HG03108 (cell line): ENCODE results near the gene EHF.
A peak's percentile ranks its signal among the peaks of the same experiment; 100 is the strongest.
"Not testable (repeated sequence)": the region's sequence is repeated elsewhere in the genome, so short reads cannot be mapped to it uniquely, and the experiment has no call there.

Experiments
- ATAC-seq: cut with Tn5 transposase; IDR thresholded peaks from one replicate; pipeline ENCODE4 v1.9.1; 2021; ENCODE audit warnings: moderate library complexity; ENCODE audit not compliant: unreplicated experiment

Gene EHF

DNA sequence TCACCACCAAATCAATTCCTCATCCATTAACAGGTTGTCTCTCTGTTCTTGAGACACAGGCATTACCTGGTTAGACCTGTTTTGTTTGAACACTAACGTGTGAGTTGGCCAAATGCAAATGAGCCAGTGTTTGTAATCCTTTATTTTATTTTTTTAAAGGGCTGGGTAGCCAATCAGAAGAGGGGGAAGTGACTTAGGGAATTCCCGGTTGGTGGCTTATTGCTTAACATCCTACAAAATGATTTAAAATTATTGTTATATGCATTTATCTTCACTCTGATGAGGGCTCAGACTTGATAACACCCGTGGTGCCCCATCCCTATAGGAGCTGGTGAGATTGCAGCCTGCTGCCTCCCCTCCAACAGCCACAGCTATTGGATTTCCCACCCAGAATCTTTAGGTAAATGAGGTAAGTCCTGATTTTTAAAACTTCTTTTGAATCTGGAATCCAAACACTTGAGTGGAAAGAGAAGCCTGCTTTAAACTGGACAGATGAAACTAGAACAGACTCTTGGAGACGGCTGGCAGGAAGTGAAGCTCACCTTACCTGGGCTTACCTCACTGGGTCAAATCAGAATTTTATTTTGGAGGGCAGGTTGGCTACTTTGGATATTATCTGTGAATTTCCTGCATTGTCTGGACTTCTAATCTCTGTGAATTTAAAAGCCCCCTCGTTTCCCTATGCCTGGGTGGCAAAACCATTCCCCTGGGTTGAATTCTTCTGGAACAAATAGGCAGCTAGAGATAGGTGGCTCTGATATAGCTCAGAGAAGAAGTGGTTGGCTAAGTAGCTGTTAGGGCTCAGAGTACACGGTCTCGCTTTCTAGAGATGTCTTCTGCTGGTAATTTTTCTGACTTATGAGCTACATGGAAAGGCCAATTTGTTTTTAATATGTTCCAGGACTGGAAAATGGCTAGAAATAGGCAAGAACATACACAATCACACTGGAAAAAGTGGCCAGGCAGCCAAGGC is at the start of gene EHF:
EHF (plus strand) TSS at position 274 of the 973 bp plus-strand sequence. CDS start 21,538 bp downstream, outside the sequence.
- ATAC-seq, result no peak

DNA sequence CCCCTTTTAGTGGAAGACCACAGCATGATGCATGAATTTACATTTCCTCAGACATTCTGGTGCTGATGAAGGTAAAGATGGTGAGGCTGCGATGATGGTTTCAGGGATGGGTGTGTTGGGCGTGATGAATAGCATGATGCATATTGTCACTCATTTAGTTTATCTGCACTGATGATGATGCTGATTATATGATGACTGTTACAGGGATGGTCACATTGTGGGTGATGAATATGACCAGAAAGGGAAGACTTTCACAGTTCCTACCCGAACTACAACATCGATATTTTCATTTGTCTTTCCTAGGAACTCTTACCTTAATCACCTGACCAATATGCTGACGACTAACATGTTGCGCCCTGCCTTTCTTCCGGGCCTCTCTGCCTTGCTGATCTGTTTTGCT is 47.4 kb upstream of the EHF start:
- no peak for ATAC-seq

- ATAC-seq, result no peak
Measured at GRCh38 chr11:34575261-34575660, 45.6 kb upstream of the EHF start.

DNA sequence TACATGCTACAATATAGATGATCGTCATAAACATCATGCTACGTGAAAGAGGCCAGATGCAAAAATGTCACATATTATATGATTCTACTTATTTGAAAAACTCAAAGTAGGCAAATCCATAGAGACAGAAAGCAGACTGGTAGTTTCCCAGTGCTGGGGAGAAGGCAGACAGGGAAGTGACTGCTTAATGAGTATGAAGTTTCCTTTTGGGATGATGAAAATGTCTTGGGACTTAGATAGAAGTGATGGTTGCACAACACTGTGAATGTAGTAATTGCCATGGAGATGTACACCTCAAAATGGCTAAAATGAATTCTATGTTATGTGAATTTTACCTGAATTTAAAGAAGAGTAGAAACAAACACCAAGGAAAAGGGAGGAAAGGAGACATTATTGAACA is 45.2 kb upstream of the EHF start:
- ATAC-seq, result no peak

DNA sequence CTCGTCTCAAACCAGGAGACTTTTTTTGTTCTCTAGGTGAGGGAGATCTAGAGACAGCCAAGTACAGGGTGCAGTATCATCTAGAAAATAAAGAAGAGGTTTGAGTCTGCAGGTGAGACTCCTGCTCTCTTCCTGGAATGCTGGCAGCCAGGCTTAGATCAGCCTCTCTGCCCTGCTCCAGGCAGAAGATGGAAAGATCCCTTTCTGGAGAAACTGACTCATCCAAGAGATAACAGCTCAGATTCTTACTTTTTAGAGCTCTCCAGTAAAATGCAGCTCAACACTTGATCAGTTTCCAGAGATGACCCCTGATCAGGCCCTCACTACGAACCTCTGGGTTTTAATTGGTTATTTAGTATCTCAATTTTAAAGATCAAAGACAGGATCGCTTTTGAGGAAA is 44.6 kb upstream of the EHF start:
- ATAC-seq, result no peak

- ATAC-seq, result no peak
Measured at GRCh38 chr11:34583818-34584217, 37.1 kb upstream of the EHF start.

- no peak for ATAC-seq
Measured at GRCh38 chr11:34585304-34585734, 35.6 kb upstream of the EHF start.

GRCh38 chr11:34585735-34586487 is 35.0 kb upstream of the EHF start:
- peak; percentile 53 for ATAC-seq

DNA sequence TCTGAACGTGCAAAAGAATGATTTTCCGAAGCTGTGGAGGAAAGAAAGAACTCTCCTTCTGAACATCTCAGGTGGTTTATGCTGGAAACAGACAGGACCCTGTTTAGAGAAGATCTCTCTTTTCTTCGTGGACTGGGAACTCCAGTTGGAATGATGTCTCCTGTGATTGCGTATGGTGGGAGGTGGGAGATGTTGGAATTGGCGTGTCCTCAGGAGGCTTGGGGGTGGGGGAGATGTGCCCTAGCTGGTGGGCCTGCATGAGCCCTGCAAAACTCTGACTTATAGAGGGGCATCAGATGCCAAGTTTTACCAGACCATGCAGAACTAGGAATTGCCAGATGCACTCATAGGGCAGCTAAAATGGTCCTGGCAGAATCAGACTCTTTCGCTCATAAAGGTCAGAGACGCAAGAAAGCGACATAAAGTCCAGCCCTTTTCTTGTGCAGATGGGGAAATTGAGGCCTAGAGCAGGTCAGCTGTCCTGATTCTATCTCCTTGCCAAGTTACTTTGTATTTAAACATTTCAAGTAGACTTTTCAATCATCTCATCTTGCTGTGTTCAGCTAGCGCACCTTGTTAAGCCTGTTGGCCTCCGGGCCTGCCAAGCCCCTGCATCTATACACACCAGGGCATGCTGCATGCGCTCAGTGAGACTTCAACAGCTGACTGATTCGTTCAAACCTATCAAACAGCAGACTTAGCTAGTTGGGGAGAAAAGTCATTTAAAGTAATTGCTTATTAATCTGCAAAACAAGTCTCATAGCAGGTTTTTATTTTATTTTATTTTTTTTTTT is 34.2 kb upstream of the EHF start:
- ATAC-seq, result no peak

GRCh38 chr11:34587282-34587677 is 33.6 kb upstream of the EHF start:
- ATAC-seq, result no peak

DNA sequence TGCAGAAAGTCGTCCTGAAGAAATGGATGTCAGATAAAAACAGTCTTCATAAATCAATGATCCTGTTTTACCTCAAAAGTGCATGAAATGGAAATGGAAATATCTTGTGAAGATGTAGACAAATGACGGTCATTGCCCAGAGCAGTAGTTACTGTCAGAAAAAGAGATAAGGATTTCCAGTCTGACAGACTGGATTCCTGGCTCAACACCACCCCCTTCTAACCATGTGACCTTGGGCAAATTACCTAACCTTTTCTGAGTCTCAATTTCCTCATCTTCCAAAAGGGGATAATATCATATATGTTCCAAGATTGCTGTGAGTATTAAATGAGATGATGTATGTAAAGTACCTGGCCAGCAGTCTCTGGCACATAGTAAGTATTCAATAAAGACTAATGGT is 32.9 kb upstream of the EHF start:
- ATAC-seq, result no peak

- ATAC-seq, result no peak
Measured at GRCh38 chr11:34588701-34589100, 32.2 kb upstream of the EHF start.

DNA sequence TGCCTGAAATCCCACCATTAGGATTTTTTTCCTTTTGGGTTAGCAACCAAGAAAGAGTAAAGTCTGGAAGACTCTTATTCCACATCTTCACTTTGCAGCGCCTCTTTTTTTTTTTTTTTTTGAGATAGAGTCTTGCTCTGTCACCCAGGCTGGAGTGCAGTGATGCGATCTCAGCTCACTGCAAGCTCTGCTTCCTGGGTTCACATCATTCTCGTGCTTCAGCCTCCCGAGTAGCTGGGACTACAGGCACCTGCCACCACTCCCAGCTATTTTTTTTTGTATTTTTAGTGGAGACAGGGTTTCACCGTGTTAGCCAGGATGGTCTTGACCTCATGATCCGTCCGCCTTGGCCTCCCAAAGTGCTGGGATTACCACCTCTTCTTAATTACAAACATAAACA is 31.7 kb upstream of the EHF start:
- ATAC-seq, result not testable (repeated sequence)

- no peak for ATAC-seq
Measured at GRCh38 chr11:34593085-34593484, 27.8 kb upstream of the EHF start.

DNA sequence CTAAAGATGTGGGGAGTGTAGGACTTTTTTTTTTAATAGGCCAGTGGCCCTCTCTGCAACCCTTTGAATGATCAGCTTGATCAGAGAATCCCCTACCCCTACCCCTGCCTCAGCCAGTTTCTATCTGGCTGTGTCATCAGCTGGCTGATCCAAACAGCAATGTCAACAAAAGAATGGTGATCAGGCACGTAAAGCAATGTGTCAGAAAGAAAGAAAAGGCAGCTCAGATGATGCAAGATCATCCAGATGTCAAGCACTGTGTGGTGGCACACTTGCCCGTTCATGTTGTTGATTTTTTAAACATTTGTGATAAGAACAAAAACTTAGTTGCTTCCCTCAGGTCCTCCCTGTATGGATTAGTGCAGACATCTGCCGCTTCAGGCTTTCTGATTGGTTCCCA is 26.3 kb upstream of the EHF start:
- no peak for ATAC-seq

DNA sequence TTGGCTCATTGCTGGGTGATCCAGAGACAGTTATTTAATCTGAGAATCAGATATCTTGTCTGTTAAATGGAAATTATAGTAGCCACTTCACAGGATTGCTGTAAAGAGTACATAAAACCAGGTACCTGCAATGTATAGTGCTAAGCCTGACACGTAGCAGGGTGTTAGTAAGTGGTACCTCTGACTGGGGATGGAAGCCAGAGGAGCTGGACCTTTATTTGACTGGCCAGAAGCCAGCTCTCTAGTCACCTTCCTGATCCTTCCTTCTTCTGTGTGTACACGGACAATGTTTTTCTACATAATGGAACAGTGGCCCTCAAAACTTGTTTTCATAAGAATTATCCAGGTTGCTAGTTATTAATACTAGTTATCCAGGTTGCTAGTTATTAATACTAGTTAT is 25.5 kb upstream of the EHF start:
- ATAC-seq, result no peak

GRCh38 chr11:34595960-34596644 is 24.8 kb upstream of the EHF start:
- no peak for ATAC-seq

DNA sequence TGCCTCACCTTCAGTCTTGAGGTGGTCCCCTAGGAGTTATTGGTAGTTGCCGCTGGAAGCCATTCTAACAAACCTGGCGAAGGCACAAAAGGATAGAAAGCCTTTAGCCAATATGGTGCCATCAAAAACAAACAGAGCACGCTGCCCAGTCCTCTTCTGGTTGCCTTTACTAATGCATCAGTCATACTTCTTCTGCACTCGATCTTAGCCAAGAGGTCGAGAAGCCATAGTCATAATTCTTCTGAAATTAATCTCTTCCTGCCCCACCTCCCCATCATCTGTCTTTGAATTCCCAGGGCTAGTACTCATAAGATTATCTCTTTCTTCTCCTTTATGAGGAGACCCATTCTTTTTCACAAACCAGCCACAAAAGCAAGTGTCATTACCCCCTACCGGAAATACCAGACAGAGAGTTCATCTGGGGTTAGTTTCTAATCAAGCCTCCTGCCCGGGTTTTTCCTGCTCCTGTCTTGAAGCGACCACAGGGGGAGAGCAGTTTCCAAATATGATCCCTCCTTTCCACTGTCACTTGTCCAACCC is 21.4 kb upstream of the EHF start:
- no peak for ATAC-seq

DNA sequence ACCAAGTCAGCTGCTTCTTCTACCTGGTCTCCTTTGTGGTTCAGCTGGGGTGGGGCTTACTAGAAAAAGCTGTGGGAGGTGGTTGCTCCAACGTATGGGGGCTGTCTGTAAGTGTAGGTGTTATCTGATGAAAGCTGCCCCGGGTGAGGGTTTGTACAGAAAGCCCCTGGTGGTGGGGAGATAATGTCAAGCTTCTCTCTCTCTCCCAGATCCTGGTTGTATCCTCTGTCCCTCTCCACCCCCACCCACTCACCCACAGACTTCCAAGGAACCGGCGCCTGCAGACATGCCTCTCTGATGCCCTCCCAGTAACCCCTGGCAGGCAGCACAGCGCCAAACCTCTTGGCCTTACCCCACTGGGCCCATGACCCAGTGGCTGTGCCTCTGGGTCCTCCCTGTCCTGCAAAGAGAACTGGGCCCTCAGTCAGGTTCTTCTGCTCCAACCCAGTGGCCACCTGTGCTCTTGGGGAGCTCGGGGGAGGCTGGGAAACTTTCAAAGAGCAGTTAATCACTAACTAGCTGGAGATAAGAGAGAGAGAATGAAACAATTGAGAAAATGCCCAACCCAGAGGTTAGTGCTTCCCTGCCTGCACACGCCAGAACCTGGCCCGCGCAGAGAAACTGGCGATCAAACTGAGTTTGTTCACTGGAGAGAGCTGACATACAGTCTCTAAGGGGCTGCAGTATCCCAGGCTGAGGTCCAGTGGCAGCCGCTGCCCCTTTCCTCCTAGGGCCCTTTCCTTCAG is 20.4 kb upstream of the EHF start:
- ATAC-seq, result no peak

GRCh38 chr11:34601085-34601444 is 19.8 kb upstream of the EHF start:
- no peak for ATAC-seq
